GM23248 (cell line): ENCODE results near the gene VCP.

Experiments
- EZH2 ChIP-seq: fragments of 200-600 bp; sonication (generic); IDR thresholded peaks from 2 replicates; pipeline ENCODE4 v1.6.1; 2018; ENCODE audit warnings: antibody characterized with exemption, mild to moderate bottlenecking; ENCODE audit not compliant: insufficient read depth, poor library complexity, severe bottlenecking
- EZH2phosphoT487 ChIP-seq: fragments of 200-600 bp; sonication (generic); IDR thresholded peaks from 2 replicates; pipeline ENCODE4 v1.6.1; 2018; ENCODE audit warnings: antibody characterized with exemption, moderate library complexity, mild to moderate bottlenecking, low read depth; ENCODE audit not compliant: insufficient read depth

GRCh38 chr9:35079041-35079425 lies 6.6 kb upstream of the VCP start:
- TF ChIP-seq EZH2phosphoT487 = no peak
- TF ChIP-seq EZH2 = no peak
